ENCODE measurements around the gene ARHGEF33.

DNA sequence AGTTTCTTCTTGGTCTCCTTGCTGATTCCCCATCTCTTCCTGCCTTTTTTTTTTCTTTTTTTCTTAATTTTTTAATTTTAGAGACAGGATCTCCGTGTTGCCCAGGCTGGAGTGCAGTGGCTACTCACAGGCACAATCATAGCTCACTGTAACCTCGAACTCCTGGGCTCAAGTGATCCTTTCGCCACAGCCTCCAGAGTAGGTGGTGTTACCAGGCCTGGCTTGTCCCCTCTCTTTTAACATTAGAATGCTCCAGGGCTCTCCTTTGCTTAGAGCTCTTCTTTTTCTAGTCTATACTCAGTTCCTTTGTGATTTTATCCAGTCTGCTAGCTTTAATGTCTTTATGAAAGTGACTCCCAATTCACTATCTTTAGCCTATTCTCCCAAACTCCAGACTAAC is 89.2 kb downstream of the ARHGEF33 start:
- TF ChIP-seq, protein P1, sequence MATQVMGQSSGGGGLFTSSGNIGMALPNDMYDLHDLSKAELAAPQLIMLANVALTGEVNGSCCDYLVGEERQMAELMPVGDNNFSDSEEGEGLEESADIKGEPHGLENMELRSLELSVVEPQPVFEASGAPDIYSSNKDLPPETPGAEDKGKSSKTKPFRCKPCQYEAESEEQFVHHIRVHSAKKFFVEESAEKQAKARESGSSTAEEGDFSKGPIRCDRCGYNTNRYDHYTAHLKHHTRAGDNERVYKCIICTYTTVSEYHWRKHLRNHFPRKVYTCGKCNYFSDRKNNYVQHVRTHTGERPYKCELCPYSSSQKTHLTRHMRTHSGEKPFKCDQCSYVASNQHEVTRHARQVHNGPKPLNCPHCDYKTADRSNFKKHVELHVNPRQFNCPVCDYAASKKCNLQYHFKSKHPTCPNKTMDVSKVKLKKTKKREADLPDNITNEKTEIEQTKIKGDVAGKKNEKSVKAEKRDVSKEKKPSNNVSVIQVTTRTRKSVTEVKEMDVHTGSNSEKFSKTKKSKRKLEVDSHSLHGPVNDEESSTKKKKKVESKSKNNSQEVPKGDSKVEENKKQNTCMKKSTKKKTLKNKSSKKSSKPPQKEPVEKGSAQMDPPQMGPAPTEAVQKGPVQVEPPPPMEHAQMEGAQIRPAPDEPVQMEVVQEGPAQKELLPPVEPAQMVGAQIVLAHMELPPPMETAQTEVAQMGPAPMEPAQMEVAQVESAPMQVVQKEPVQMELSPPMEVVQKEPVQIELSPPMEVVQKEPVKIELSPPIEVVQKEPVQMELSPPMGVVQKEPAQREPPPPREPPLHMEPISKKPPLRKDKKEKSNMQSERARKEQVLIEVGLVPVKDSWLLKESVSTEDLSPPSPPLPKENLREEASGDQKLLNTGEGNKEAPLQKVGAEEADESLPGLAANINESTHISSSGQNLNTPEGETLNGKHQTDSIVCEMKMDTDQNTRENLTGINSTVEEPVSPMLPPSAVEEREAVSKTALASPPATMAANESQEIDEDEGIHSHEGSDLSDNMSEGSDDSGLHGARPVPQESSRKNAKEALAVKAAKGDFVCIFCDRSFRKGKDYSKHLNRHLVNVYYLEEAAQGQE (IDR thresholded peaks at IDR 0.05; ENCODE audit: unreplicated experiment): no peak
- TF ChIP-seq NANOG (IDR thresholded peaks at IDR 0.05; ENCODE audit: borderline replicate concordance): no peak
- TF ChIP-seq POLR2AphosphoS5 (IDR thresholded peaks at IDR 0.05; ENCODE audit: low read depth): no peak
- TF ChIP-seq, protein P2, sequence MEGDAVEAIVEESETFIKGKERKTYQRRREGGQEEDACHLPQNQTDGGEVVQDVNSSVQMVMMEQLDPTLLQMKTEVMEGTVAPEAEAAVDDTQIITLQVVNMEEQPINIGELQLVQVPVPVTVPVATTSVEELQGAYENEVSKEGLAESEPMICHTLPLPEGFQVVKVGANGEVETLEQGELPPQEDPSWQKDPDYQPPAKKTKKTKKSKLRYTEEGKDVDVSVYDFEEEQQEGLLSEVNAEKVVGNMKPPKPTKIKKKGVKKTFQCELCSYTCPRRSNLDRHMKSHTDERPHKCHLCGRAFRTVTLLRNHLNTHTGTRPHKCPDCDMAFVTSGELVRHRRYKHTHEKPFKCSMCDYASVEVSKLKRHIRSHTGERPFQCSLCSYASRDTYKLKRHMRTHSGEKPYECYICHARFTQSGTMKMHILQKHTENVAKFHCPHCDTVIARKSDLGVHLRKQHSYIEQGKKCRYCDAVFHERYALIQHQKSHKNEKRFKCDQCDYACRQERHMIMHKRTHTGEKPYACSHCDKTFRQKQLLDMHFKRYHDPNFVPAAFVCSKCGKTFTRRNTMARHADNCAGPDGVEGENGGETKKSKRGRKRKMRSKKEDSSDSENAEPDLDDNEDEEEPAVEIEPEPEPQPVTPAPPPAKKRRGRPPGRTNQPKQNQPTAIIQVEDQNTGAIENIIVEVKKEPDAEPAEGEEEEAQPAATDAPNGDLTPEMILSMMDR (conservative IDR thresholded peaks at IDR 0.05; ENCODE audit: low read depth in 2 of 2): no peak
- no peak for TF ChIP-seq STAT1 (IDR thresholded peaks at IDR 0.05; ENCODE audit: unreplicated experiment)
- TF ChIP-seq ZNF331 (CRISPR knock-in tag; IDR thresholded peaks at IDR 0.05; ENCODE audit: low read depth): no peak
- no peak for TF ChIP-seq EZH2 (IDR thresholded peaks at IDR 0.05; ENCODE audit: low read depth, unreplicated experiment)
- TF ChIP-seq EZH2phosphoT487 (IDR thresholded peaks at IDR 0.05; ENCODE audit: unreplicated experiment): no peak

Data from GM23338 (cell line).